Measurements from ENCODE around the gene ATG10. TPM values are rescaled to one million over a fixed set of nuclear protein-coding genes. Genes with fewer than 3 reads are reported as not detected.
A peak's percentile ranks its signal among the peaks of the same experiment; 100 is the strongest.
"Not testable (repeated sequence)": the region's sequence is repeated elsewhere in the genome, so short reads cannot be mapped to it uniquely, and the experiment has no call there.

The ATG10 gene
- total RNA-seq, 2 experiments from 2014 or later = 7.2 to 8.0 TPM

GRCh38 chr5:81961651-81962440 lies 10.0 kb upstream of the ATG10 start:
- no peaks in the 10 kb centered on the region for H3K36me3 Mint-ChIP-seq (ENCODE audit: low read depth)
- intact Hi-C loops (cut with micrococcal nuclease) = no loop called here
- no peak overlapping the region for H3K4me3 Mint-ChIP-seq
- H3K4me1 Mint-ChIP-seq (ENCODE audit: low read depth) = no peaks in the 10 kb centered on the region
- H3K27ac Mint-ChIP-seq = no peak overlapping the region
- CTCF ChIA-PET = no interaction called here
- no peaks in the 10 kb centered on the region for H3K27me3 Mint-ChIP-seq (ENCODE audit: low read depth)
- H3K9me3 Mint-ChIP-seq = no peaks in the 10 kb centered on the region
- DNase-seq = no peak

GRCh38 chr5:81963544-81963943 lies 8.3 kb upstream of the ATG10 start:
- H3K27ac Mint-ChIP-seq = no peak overlapping the region
- no peak for DNase-seq
- no peaks in the 10 kb centered on the region for H3K27me3 Mint-ChIP-seq (ENCODE audit: low read depth)
- H3K9me3 Mint-ChIP-seq = no peaks in the 10 kb centered on the region
- CTCF ChIA-PET = no interaction called here
- H3K4me1 Mint-ChIP-seq (ENCODE audit: low read depth) = no peaks in the 10 kb centered on the region
- no peak overlapping the region for H3K4me3 Mint-ChIP-seq
- no peaks in the 10 kb centered on the region for H3K36me3 Mint-ChIP-seq (ENCODE audit: low read depth)
- intact Hi-C loops (cut with micrococcal nuclease) = no loop called here

GRCh38 chr5:81965524-81965923 lies 6.3 kb upstream of the ATG10 start:
- Mint-ChIP-seq H3K4me3 (no peak overlapping the region), H3K36me3 (ENCODE audit: low read depth) (no peaks in the 10 kb centered on the region), H3K27ac (no peak overlapping the region), H3K4me1 (ENCODE audit: low read depth) (no peaks in the 10 kb centered on the region), H3K9me3 (no peaks in the 10 kb centered on the region), H3K27me3 (ENCODE audit: low read depth) (no peaks in the 10 kb centered on the region)
- CTCF ChIA-PET = no interaction called here
- intact Hi-C loops (cut with micrococcal nuclease) = no loop called here
- no peak for DNase-seq

- Mint-ChIP-seq H3K4me3 (no peak overlapping the region), H3K4me1 (ENCODE audit: low read depth) (peaks cover 18% of the 10 kb centered on the region), H3K36me3 (ENCODE audit: low read depth) (peaks cover 4% of the 10 kb centered on the region), H3K27me3 (ENCODE audit: low read depth) (no peaks in the 10 kb centered on the region), H3K27ac (no peak overlapping the region), H3K9me3 (no peaks in the 10 kb centered on the region)
- intact Hi-C loops (cut with micrococcal nuclease) = no loop called here
- DNase-seq = no peak
- CTCF ChIA-PET = no interaction called here
Measured at GRCh38 chr5:81969226-81969625, 2.6 kb upstream of the ATG10 start.

GRCh38 chr5:81969912-81970311 lies 1.9 kb upstream of the ATG10 start:
- CTCF ChIA-PET = interaction anchor here (0.9 kb wide), 1 partner anchor 432 kb away, joined by 3 read pairs; no protein-coding TSS in a partner anchor
- peaks cover 22% of the 10 kb centered on the region for H3K4me1 Mint-ChIP-seq (ENCODE audit: low read depth)
- no peak overlapping the region for H3K4me3 Mint-ChIP-seq

GRCh38 chr5:81971111-81971711 lies 612 bp upstream of the ATG10 start:
- Mint-ChIP-seq H3K4me3 (peak overlapping the region; percentile 94), H3K27ac (peak overlapping the region; percentile 98), H3K27me3 (ENCODE audit: low read depth) (no peaks in the 10 kb centered on the region), H3K36me3 (ENCODE audit: low read depth) (peaks cover 5% of the 10 kb centered on the region), H3K9me3 (no peaks in the 10 kb centered on the region), H3K4me1 (ENCODE audit: low read depth) (peaks cover 22% of the 10 kb centered on the region)
- DNase-seq = peak; percentile 26
- intact Hi-C loops (cut with micrococcal nuclease) = loop anchor here (1.0 to 10.0 kb wide), 10 partner anchors 97 to 670 kb away; partner anchors contain the start of genes SSBP2 and ZCCHC9
- CTCF ChIA-PET = interaction anchor here (0.7 to 0.9 kb wide), 2 partner anchors 433 to 1017 kb away, joined by 3 read pairs; no protein-coding TSS in a partner anchor

More at GRCh38 chr5:81969912-81970311, 1.9 kb upstream of the ATG10 start:
- Mint-ChIP-seq H3K36me3 (ENCODE audit: low read depth) (peaks cover 4% of the 10 kb centered on the region), H3K27me3 (ENCODE audit: low read depth) (no peaks in the 10 kb centered on the region), H3K27ac (no peak overlapping the region), H3K9me3 (no peaks in the 10 kb centered on the region)
- no peak for DNase-seq
- intact Hi-C loops (cut with micrococcal nuclease) = loop anchor here (2.0 to 10.0 kb wide), 4 partner anchors 387 to 549 kb away; no protein-coding TSS in a partner anchor

GRCh38 chr5:81972492-81972783 lies 615 bp downstream of the ATG10 start:
- no peaks in the 10 kb centered on the region for H3K9me3 Mint-ChIP-seq
- CTCF ChIA-PET = no interaction called here

GRCh38 chr5:81980160-81980559 lies 8.3 kb downstream of the ATG10 start:
- H3K27ac Mint-ChIP-seq = no peak overlapping the region
- no peaks in the 10 kb centered on the region for H3K27me3 Mint-ChIP-seq (ENCODE audit: low read depth)
- H3K36me3 Mint-ChIP-seq (ENCODE audit: low read depth) = peaks cover 38% of the 10 kb centered on the region
- H3K4me1 Mint-ChIP-seq (ENCODE audit: low read depth) = no peaks in the 10 kb centered on the region
- intact Hi-C loops (cut with micrococcal nuclease) = no loop called here
- DNase-seq = no peak
- CTCF ChIA-PET = interaction anchor here (0.6 to 1.2 kb wide), 2 partner anchors 185 to 196 kb away, joined by 3 to 4 read pairs; no protein-coding TSS in a partner anchor
- H3K9me3 Mint-ChIP-seq = no peaks in the 10 kb centered on the region
- H3K4me3 Mint-ChIP-seq = no peak overlapping the region

More at GRCh38 chr5:81972492-81972783, 615 bp downstream of the ATG10 start:
- peaks cover 14% of the 10 kb centered on the region for H3K36me3 Mint-ChIP-seq (ENCODE audit: low read depth)
- no peak for DNase-seq
- peaks cover 22% of the 10 kb centered on the region for H3K4me1 Mint-ChIP-seq (ENCODE audit: low read depth)
- peak overlapping the region; percentile 72 for H3K4me3 Mint-ChIP-seq
- H3K27me3 Mint-ChIP-seq (ENCODE audit: low read depth) = no peaks in the 10 kb centered on the region
- intact Hi-C loops (cut with micrococcal nuclease) = loop anchor here (1.0 to 10.0 kb wide), 7 partner anchors 133 to 1318 kb away; partner anchors contain the start of genes DHFR, MSH3, RPS23 and TMEM167A
- H3K27ac Mint-ChIP-seq = peak overlapping the region; percentile 71

GRCh38 chr5:81980598-81981260 lies 8.9 kb downstream of the ATG10 start:
- DNase-seq = no peak
- H3K4me3 Mint-ChIP-seq = no peak overlapping the region
- H3K36me3 Mint-ChIP-seq (ENCODE audit: low read depth) = peaks cover 42% of the 10 kb centered on the region
- no peaks in the 10 kb centered on the region for H3K27me3 Mint-ChIP-seq (ENCODE audit: low read depth)
- H3K4me1 Mint-ChIP-seq (ENCODE audit: low read depth) = no peaks in the 10 kb centered on the region
- CTCF ChIA-PET = interaction anchor here (0.6 to 1.2 kb wide), 2 partner anchors 184 to 196 kb away, joined by 3 to 4 read pairs; no protein-coding TSS in a partner anchor
- H3K9me3 Mint-ChIP-seq = peaks cover 4% of the 10 kb centered on the region
- intact Hi-C loops (cut with micrococcal nuclease) = no loop called here
- no peak overlapping the region for H3K27ac Mint-ChIP-seq

GRCh38 chr5:81982172-81982685 lies 10.4 kb downstream of the ATG10 start:
- H3K9me3 Mint-ChIP-seq; intact Hi-C loops (cut with micrococcal nuclease); H3K27ac Mint-ChIP-seq; CTCF ChIA-PET; H3K27me3 Mint-ChIP-seq (ENCODE audit: low read depth); H3K4me1 Mint-ChIP-seq (ENCODE audit: low read depth); DNase-seq; H3K4me3 Mint-ChIP-seq: not testable (repeated sequence)
- peaks cover 40% of the 10 kb centered on the region for H3K36me3 Mint-ChIP-seq (ENCODE audit: low read depth)

- intact Hi-C loops (cut with micrococcal nuclease); H3K9me3 Mint-ChIP-seq; DNase-seq; CTCF ChIA-PET; H3K27me3 Mint-ChIP-seq (ENCODE audit: low read depth); H3K4me3 Mint-ChIP-seq; H3K4me1 Mint-ChIP-seq (ENCODE audit: low read depth); H3K27ac Mint-ChIP-seq: not testable (repeated sequence)
- H3K36me3 Mint-ChIP-seq (ENCODE audit: low read depth) = peaks cover 38% of the 10 kb centered on the region
Measured at GRCh38 chr5:81983148-81983547, 11.3 kb downstream of the ATG10 start.

GRCh38 chr5:81983563-81983962 lies 11.7 kb downstream of the ATG10 start:
- H3K4me3 Mint-ChIP-seq; DNase-seq; H3K4me1 Mint-ChIP-seq (ENCODE audit: low read depth); CTCF ChIA-PET; H3K9me3 Mint-ChIP-seq; H3K27me3 Mint-ChIP-seq (ENCODE audit: low read depth); H3K27ac Mint-ChIP-seq; intact Hi-C loops (cut with micrococcal nuclease): not testable (repeated sequence)
- peaks cover 34% of the 10 kb centered on the region for H3K36me3 Mint-ChIP-seq (ENCODE audit: low read depth)

Measured in activated naive CD4-positive, alpha-beta T cell treated with anti-CD3 and anti-CD28 coated beads for 36 hours (primary cell).